SK-N-SH treated with all-trans-retinoic acid at 6 μM for 48 hours (cell line): ENCODE results near the gene B4GALT2.

ENCODE experiments used
- ISL1 ChIP-seq: fragments of 250-450 bp; sonication (Bioruptor Pico); IDR thresholded peaks from 2 replicates; pipeline ENCODE4 v2.1.2; 2022; ENCODE audit warnings: mild to moderate bottlenecking, moderate library complexity
- PATZ1 ChIP-seq: fragments of 250-450 bp; sonication (Bioruptor Pico); IDR thresholded peaks from 2 replicates; pipeline ENCODE4 v1.8.0; 2020; ENCODE audit warnings: mild to moderate bottlenecking, moderate library complexity, borderline replicate concordance

- TF ChIP-seq PATZ1 (CRISPR knock-in tag) (no peak), ISL1 (CRISPR knock-in tag) (no peak)
Measured at GRCh38 chr1:43947061-43947873, 31.7 kb upstream of the B4GALT2 start.
